ENCODE results near the gene PUDP. TPM values are rescaled to one million over a fixed set of nuclear protein-coding genes. Genes with fewer than 3 reads are reported as not detected.
"Not testable (repeated sequence)": the region's sequence is repeated elsewhere in the genome, so short reads cannot be mapped to it uniquely, and the experiment has no call there.

Gene PUDP
- total and polyA plus RNA-seq, 8 donors, result 3.3 to 20.2 (median 8.7) TPM

DNA sequence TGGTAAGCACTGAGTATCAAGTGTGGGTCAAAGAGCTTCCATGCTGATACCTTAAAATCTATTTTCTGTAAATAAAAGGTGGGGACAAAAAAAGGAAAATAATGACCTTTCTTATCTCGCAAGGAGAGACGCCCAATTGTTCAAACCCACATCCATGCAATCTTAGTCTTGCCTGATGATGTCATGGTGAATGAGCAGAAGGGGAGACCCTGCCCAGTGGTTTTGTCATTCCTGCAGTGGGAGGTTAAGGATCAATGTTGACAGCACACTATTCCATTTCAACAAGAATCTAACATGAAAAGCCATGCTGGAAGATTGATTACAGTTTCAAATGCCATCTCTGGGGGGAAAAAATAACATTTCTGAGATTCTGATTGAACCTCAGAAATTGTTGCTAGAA lies 40.7 kb upstream of the PUDP start:
- Histone ChIP-seq H3K27ac (no peak overlapping the region), H3K9me3 (no peaks in the 10 kb centered on the region), H3K4me3 (no peak overlapping the region), H3K27me3 (no peaks in the 10 kb centered on the region), H3K4me1 (no peaks in the 10 kb centered on the region), H3K36me3 (no peaks in the 10 kb centered on the region)
- intact Hi-C loops (cut with DNase I), result no loop called here
- ATAC-seq (no peak), FAIRE-seq (no peak), DNase-seq (no peak)
- no peak for TF ChIP-seq CTCF (IDR thresholded peaks at IDR 0.05)
- 80 to 82% methylated on average over 2 of the region's 2 CpGs for WGBS, 2 donors

- TF ChIP-seq CTCF (IDR thresholded peaks at IDR 0.05), result no peak
- intact Hi-C loops (cut with DNase I), result no loop called here
- WGBS, 2 donors, result 76 to 88% methylated on average over 3 of the region's 3 CpGs
- no peak for DNase-seq
- ATAC-seq, result no peak
- Histone ChIP-seq H3K27me3 (no peaks in the 10 kb centered on the region), H3K36me3 (no peaks in the 10 kb centered on the region), H3K4me1 (no peaks in the 10 kb centered on the region), H3K4me3 (no peak overlapping the region), H3K9me3 (no peaks in the 10 kb centered on the region), H3K27ac (no peak overlapping the region)
- no peak for FAIRE-seq
These were observed 36.9 kb upstream of the PUDP start for GRCh38 chrX:7184816-7185215.

DNA sequence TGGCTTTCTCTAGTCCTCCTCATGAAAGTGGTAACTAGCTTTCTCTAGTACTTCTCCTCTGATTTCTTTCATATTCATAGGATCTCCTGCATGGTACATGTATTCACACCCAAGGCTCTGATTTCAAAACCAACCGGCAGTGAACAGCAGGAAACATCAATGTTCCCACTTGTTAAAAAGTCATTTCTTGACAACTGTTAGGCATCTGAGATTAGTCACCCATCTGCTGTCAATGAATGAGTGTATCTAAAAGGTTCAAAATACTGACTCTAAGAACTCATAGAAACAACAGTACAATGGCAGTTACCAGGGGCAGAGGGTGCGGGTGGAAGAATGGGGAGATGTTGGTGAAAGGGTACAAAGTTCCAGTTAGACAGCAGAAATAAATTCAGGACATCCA lies 31.5 kb upstream of the PUDP start:
- no peak for ATAC-seq
- no peak for FAIRE-seq
- WGBS, 2 donors, result 95 to 97% methylated on average over 2 of the region's 2 CpGs

DNA sequence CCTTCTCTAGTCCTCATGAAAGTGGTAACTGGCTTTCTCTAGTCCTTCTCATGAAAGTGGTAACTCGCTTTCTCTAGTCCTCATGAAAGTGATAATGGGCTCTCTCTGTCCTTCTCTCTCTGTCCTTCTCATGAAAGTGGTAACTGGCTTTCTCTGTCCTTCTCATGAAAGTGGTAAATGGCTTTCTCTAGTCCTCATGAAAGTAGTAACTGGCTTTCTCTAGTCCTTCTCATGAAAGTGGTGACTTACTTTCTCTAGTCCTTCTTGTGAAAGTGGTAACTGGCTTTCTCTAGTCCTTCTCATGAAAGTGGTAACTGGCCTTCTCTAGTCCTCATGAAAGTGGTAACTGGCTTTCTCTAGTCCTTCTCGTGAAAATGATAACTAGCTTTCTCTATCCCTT lies 30.9 kb upstream of the PUDP start:
- H3K4me3 ChIP-seq; ATAC-seq; H3K27me3 ChIP-seq; H3K36me3 ChIP-seq; H3K9me3 ChIP-seq; intact Hi-C loops (cut with DNase I); H3K4me1 ChIP-seq; H3K27ac ChIP-seq; FAIRE-seq; DNase-seq: not testable (repeated sequence)
- WGBS, 2 donors, result 82 to 90% methylated on average over 2 of the region's 2 CpGs

More for the DNA sequence above, 31.5 kb upstream of the PUDP start:
- Histone ChIP-seq H3K27ac (no peak overlapping the region), H3K4me3 (no peak overlapping the region), H3K36me3 (no peaks in the 10 kb centered on the region), H3K27me3 (no peaks in the 10 kb centered on the region), H3K4me1 (no peaks in the 10 kb centered on the region), H3K9me3 (no peaks in the 10 kb centered on the region)
- TF ChIP-seq CTCF (IDR thresholded peaks at IDR 0.05), result no peak
- DNase-seq, result no peak
- intact Hi-C loops (cut with DNase I), result no loop called here

DNA sequence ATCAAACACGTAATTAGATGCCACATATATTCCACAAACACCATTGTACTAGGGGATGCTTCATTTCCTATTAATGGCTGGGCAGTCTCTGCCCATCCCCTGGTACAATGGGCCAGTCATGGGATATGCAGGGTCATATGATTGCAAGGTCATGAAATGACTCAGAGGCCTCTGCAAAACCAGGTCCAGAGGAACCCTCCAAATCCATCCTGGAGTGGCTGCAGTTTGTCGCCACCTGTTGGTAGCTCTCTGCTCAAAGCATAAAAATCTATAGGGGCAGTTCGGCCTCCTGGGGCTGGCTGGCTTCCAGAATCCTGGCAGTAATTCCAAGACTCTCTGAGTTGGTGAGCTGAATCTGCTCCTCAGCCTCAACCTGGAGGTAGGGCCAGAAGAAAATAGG lies 22.9 kb upstream of the PUDP start:
- Histone ChIP-seq H3K36me3 (no peaks in the 10 kb centered on the region), H3K4me3 (no peak overlapping the region), H3K9me3 (no peaks in the 10 kb centered on the region), H3K4me1 (peaks cover 0 to 7% (median 7%) of the 10 kb centered on the region in 3 donors), H3K27ac (no peak overlapping the region), H3K27me3 (no peaks in the 10 kb centered on the region)
- intact Hi-C loops (cut with DNase I), result no loop called here
- 89 to 95% methylated on average over 3 of the region's 3 CpGs for WGBS, 2 donors
- ATAC-seq (peak in 2 of 4 donors; percentile 28 to 35), FAIRE-seq (no peak), DNase-seq (peak in 2 of 6 donors; percentile 18 to 24)
- TF ChIP-seq CTCF (IDR thresholded peaks at IDR 0.05), result peak in 1 of 4 donors; percentile 14

All from pancreas (tissue), 10 donors.